Esophagus muscularis mucosa (tissue), 4 donors: Measurements from ENCODE around the gene ANKS1B.

Experiments used
- CTCF ChIP-seq, 3 experiments: fragments of 200-600 bp in 2 of 3; fragments of 450-650 bp in 1 of 3; sonication (generic) in 2 of 3; IDR thresholded peaks; one replicate each; pipeline ENCODE4 v1.5.1; 2017 to 2019; ENCODE audit warnings: antibody characterized with exemption in 3 of 3, mild to moderate bottlenecking in 2 of 3, moderate library complexity in 1 of 3
- EP300 ChIP-seq: sonication (generic); formaldehyde crosslinking; IDR thresholded peaks from one replicate; pipeline ENCODE4 v1.6.1; 2017; ENCODE audit warnings: antibody characterized with exemption
- POLR2A ChIP-seq: fragments of 450-650 bp; IDR thresholded peaks from one replicate; pipeline ENCODE4 v1.6.1; 2017; ENCODE audit warnings: antibody characterized with exemption, moderate library complexity, mild to moderate bottlenecking, low read depth
- POLR2AphosphoS5 ChIP-seq, 2 donors: sonication (generic); formaldehyde crosslinking; IDR thresholded peaks; one replicate each; pipeline ENCODE4 v1.6.1; 2017; ENCODE audit warnings: antibody characterized with exemption in 2 of 2

GRCh38 chr12:99284161-99284560, 700.6 kb downstream of the ANKS1B start:
- TF ChIP-seq POLR2A (no peak), CTCF (IDR thresholded peaks at IDR 0.05) (no peak), EP300 (no peak), POLR2AphosphoS5 (IDR thresholded peaks at IDR 0.05) (no peak)
